NCI-H524 (cell line): ENCODE results near the gene FZD7.

Experiments
- DNase-seq, 2 experiments: peaks; one replicate each; lab custom pipeline; 2025; lab: John Stamatoyannopoulos, UW

FZD7 gene

DNA sequence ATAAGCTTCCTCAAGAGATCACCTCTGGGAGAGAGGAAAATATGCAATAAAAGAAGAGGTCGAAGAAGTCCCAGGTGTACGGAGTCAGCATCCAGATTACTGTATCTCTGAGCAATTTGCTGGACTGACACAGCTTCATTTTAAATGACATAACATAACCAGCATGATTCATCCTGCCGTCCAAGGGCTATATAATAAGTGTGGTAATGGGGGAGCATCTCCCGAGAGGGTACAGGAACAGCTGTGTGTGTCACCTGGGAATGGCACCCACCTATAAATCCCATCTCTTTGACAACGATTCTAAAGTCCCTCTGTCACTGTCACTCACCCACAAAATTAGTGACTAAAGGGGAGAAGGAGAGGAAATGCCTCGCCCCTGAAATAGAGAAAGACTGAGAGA is 19.3 kb upstream of the FZD7 start:
- DNase-seq: peak in 1 of 2 experiments; percentile 23

DNA sequence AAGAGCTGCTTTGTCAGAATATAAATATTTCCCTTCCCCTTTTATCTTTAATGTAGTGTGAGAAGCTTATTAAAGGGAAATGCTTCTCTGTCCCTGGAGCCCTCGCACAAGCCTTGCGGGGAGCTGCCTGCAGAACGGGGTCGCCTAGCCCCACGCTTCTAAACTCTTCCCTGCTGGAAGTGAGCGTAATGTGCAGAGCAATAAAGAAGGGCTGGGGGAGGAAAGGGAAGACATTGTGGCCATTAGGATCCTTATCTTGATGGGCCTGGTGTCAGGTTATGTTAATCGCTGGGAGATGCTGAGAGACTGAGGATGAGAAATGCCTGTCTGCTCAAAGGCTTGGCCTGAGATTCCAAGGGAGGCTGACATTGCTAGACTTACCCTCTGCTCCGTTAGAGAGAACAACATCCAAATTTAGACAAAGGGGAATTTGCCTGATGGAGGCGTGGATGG is 18.9 kb upstream of the FZD7 start:
- DNase-seq: no peak

DNA sequence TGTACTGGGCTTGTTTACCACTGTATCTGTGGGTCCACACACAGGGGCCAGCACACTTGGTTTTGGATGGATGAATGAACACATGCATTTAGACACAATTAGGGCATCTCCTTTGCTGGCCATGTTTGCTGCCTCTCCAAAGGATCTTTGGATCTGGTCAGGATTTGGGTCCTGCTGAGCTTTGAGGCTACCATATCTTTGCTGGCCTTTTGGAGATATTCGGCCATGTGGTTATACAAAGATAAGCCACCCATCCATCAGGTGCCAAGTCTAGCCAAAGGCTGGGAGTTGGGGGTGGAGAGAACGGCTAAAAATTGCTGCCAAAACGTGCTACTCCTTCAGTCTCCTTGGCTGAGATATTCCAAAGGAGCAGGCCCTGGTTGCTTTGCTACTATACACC is 18.2 kb upstream of the FZD7 start:
- no peak for DNase-seq

- no peak for DNase-seq
Measured at GRCh38 chr2:202016579-202017227, 17.0 kb upstream of the FZD7 start.

- no peak for DNase-seq
Measured at GRCh38 chr2:202017940-202018339, 15.7 kb upstream of the FZD7 start.

DNA sequence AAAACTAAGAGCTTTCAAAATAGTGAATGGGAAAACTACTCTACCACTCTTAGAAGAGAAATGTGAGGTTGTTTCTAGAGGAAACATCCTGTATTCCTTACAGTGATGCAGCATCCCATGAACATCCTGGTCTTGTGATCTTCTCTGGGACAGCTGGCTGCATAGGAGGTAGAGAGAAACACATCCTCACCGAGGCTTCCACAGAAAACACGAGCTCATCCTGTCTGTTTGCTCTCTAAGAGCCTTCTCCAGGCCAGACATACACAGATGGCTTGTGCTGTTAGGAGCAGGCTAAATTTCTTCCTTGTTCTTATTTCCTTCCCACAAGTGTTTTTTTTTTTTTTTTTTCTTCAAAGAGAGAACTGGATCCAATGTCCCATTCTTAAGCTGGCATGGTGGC is 14.7 kb upstream of the FZD7 start:
- peak; percentile 25 to 61 for DNase-seq

DNA sequence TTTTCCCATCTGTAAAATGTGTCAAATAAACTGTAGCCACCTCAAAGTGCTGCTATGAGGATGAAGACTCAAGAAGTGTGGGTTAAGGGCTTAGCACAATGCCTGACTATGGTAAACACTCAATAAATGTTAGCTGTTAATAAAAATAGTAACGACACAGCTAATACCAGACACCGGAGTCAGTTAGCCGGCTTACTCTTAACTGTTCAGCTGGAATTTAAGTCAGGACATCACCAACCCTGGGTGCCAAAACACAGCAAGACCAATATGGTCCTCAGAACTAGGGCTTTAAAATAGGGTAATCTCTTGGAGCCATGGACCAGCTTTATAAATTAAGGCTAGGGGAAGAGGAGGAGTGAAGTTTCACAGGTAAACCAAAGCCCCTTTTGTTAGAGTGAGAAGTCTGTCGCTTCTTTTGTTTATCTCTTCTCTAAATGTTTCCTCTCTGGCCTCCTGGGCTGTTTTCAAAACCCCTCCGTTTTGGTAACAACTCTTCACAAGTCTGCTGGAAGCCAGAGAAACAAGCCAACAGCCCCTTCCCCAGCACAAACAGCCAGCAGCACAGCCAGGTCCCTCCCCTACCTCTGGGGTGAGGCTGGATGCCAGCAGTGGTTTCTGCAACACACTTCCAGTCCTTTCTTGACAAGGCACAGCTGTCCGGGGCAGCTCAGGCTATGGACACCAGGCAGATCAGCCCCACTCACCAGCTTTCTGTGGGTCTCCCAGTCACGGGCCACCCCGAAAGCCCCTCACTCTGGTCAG is 13.8 kb upstream of the FZD7 start:
- DNase-seq: no peak

- DNase-seq: no peak
Measured at GRCh38 chr2:202022755-202023154, 10.9 kb upstream of the FZD7 start.

DNA sequence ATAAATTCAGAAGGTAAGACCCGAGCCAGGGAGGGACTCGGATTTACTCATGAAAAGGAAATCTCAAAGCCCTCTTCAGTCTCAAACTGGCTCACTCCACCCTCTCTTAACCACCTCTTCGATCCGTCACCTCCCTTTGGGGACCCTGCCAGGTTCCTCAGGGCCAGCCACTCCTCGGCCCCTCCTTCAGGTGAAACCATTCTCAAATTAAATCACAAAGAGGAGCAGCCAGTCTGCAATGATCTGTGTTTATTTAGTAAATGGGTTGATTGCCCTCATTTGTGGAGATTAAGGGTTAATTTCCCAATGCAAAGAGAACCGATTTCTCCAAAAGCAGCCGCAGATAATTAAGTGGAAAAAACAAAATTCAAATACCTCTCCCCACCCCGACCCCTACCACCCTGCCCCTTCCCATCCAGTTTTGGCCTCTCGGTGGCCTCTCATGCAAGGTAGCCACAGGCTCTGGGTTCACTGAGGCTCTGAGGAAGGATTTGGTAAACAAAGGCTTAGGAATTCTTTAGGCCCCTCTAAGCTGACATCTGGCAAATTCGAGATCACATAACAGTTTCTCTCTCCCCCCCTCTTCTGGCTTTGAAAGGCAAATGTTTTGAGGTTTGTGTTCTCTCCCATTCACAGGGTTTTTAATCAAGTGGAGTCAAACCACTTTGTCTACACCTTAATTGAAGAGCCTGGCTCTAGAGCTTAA is 10.3 kb upstream of the FZD7 start:
- DNase-seq: peak; percentile 90 to 96

GRCh38 chr2:202023904-202024266 is 9.8 kb upstream of the FZD7 start:
- DNase-seq: no peak

DNA sequence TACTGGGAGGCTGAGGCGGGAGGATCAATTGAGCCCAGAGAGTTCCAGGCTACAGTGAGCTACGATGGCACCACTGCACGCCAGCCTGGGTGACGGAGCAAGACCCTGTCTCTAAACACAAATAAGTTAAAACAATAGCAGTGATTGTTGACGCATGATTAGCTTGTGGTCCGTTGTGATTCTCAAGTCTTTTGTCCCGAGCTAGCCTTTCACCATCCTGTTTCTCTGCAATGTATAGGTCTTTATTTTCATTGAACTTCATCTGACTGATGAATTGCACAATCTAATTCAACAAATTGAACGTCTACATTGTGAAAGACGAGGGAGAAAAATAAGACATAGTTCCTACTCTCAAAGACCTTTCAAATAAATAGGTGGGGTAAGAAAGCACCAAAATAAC is 8.8 kb upstream of the FZD7 start:
- DNase-seq: no peak

DNA sequence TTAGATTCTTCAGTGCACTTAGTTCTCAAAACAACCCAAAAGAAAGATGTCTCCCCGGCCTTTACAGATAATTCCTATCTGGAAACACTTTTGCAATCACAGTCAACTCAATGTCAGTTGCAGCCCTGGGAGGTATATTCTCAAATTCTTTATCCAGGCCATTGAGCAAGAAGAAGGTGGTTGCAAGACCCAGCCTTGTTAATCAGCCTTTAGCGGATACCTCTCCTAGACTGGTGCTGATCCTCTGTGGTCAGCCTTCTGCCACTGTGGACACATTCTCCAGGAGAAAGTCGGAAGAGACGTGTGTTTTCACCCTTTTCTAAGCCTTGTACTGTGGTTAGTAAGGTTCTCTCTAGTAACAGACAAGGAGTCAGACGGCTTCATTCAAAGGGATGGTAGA is 7.8 kb upstream of the FZD7 start:
- no peak for DNase-seq

DNA sequence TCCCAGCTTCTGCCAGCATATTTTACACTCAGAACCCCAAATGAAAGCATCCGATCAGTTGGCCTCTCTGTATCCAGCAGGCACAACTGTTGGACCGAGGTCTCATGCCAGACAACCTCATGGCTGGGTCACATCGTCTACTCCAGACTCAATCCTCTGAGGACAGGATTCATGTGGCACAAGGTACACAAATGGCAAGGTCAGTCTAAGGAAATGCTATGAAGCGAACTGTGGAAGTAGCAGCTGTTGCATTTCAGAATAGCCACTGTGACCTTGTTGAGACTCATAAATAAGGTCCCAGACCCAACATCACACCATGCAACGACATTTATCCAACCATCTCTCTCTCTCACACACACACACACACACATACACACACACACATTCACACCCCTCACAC is 7.1 kb upstream of the FZD7 start:
- DNase-seq: no peak

DNA sequence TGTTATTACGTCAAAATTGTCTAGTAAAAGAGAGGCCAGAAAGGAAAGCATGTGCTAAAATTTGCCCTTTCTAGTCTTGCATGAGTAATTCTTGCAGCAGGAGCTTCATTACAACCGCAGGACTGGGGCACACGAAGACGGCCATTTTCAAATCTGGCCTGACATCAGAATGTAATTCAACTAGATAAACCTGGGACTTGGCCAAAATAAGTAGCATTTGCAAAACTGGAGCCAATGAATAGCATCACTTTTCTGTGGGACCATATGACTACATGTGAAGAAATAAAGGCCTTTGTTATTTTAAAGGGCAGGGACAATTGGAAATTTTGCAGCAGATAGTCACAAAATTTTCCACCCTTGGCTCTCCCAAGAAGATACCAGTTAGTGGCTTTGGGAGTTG is 3.0 kb upstream of the FZD7 start:
- no peak for DNase-seq

DNA sequence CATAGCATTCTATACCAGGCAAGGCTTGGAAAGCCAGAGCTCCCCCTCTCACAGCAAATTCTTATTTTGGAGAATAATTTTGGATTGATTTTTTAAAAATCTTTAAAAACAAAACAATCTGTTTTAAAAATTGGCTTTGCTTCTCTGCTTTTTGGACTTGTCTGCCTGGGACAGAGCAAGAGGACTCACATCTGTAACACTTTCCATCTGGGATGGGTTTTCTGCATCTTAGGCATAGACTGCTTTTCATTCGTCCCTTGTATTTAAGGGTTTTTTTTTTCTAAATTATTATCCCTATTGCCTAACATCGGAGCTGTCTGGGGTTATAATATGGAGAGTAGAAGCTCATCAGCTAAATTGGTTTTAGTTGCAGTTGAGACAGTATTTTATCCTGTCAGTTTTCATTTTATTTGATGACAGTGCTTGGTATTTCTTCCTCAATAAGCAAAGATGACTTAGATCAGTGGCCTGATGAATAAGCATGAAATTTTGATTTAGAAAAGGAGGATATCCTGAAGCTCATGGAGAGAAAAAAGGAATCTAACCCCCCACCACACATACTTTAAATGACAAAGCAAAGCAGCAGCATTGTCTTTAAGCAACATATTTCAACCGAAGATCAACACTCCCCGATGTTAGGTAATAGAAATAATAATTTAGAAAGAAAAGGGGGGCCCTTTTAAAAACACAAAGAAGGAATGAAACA is 2.3 kb upstream of the FZD7 start:
- no peak for DNase-seq

- DNase-seq: no peak
Measured at GRCh38 chr2:202032846-202033316, 774 bp upstream of the FZD7 start.

DNA sequence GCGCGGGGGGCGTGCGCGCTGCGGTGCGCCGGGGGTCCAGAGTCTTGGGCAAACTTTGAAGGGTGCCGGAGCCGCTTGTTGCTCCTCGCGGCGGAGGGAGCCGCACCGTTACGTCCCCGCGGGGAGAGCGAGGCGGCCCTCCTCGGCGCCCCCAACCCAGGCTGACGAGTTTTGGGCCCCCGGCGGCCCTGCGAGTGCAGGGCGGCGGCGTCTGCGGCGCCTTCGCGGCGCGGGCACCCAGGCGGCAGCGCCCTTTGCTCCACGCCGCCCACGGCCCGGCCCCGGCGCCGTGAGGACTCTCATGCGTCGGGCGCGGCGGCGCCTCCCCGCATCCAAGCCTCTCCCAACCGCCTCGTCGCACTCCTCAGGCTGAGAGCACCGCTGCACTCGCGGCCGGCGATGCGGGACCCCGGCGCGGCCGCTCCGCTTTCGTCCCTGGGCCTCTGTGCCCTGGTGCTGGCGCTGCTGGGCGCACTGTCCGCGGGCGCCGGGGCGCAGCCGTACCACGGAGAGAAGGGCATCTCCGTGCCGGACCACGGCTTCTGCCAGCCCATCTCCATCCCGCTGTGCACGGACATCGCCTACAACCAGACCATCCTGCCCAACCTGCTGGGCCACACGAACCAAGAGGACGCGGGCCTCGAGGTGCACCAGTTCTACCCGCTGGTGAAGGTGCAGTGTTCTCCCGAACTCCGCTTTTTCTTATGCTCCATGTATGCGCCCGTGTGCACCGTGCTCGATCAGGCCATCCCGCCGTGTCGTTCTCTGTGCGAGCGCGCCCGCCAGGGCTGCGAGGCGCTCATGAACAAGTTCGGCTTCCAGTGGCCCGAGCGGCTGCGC is 814 bp downstream of the FZD7 start:
- DNase-seq: peak; percentile 34 to 50

DNA sequence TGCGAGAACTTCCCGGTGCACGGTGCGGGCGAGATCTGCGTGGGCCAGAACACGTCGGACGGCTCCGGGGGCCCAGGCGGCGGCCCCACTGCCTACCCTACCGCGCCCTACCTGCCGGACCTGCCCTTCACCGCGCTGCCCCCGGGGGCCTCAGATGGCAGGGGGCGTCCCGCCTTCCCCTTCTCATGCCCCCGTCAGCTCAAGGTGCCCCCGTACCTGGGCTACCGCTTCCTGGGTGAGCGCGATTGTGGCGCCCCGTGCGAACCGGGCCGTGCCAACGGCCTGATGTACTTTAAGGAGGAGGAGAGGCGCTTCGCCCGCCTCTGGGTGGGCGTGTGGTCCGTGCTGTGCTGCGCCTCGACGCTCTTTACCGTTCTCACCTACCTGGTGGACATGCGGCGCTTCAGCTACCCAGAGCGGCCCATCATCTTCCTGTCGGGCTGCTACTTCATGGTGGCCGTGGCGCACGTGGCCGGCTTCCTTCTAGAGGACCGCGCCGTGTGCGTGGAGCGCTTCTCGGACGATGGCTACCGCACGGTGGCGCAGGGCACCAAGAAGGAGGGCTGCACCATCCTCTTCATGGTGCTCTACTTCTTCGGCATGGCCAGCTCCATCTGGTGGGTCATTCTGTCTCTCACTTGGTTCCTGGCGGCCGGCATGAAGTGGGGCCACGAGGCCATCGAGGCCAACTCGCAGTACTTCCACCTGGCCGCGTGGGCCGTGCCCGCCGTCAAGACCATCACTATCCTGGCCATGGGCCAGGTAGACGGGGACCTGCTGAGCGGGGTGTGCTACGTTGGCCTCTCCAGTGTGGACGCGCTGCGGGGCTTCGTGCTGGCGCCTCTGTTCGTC is 1.7 kb downstream of the FZD7 start:
- peak; percentile 40 to 83 for DNase-seq

DNA sequence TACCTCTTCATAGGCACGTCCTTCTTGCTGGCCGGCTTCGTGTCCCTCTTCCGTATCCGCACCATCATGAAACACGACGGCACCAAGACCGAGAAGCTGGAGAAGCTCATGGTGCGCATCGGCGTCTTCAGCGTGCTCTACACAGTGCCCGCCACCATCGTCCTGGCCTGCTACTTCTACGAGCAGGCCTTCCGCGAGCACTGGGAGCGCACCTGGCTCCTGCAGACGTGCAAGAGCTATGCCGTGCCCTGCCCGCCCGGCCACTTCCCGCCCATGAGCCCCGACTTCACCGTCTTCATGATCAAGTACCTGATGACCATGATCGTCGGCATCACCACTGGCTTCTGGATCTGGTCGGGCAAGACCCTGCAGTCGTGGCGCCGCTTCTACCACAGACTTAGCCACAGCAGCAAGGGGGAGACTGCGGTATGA is 2.3 kb downstream of the FZD7 start:
- DNase-seq: peak in 1 of 2 experiments; percentile 52

DNA sequence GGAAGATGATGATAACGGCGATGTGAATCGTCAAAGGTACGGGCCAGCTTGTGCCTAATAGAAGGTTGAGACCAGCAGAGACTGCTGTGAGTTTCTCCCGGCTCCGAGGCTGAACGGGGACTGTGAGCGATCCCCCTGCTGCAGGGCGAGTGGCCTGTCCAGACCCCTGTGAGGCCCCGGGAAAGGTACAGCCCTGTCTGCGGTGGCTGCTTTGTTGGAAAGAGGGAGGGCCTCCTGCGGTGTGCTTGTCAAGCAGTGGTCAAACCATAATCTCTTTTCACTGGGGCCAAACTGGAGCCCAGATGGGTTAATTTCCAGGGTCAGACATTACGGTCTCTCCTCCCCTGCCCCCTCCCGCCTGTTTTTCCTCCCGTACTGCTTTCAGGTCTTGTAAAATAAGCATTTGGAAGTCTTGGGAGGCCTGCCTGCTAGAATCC is 3.0 kb downstream of the FZD7 start:
- DNase-seq: peak in 1 of 2 experiments; percentile 59
